HG03521 (cell line): ENCODE results near the gene ERC2.
A peak's percentile ranks its signal among the peaks of the same experiment; 100 is the strongest.
"Not testable (repeated sequence)": the region's sequence is repeated elsewhere in the genome, so short reads cannot be mapped to it uniquely, and the experiment has no call there.

Experiments used
- ATAC-seq: cut with Tn5 transposase; IDR thresholded peaks from one replicate; pipeline ENCODE4 v1.9.1; 2021; ENCODE audit warnings: mild to moderate bottlenecking, moderate library complexity; ENCODE audit not compliant: unreplicated experiment

ERC2 gene

DNA sequence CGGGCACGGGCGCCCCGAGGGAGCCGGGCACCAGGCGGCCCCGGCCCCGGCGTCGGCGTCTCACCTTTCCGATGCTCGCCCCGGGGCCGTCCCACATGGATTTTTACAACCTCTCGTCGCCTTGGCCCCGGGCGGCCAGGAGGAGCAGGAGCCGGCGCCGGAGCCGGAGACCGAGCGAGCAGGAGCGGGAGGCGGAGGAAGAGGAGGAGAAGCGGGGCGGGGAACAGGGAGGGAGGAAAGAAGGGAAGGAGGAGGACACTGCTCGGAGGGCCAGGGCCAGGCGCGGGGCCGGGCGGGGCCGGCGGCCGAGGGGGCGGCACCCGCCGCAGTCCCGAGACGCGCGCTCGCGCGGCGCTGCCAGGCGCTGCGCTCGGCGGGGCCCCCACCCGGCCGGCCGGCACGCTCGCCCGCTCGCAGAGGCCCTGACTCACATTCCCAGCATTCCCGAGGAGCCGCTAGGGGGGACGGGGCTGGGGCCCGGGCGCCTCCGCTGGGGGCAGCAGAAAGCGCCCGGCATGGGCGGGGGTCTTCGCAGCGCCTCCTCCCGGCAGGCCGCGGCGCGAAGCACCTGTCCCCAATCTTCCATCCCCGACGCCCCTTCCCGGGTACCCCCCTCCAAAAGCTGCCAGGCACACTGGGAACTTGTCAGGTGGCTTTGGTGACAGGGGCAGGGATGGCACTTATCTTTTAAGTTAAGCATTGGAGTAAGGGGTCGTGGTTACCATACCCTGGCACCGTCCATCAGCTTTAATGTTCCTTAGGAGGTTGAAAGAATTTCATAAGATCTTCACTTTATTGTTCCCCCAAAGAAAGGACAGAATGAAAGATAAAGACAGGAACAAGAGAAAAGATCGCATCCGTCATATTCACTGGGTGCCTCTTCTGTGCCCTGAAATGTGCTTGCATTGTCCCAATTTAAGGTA, at the start of gene ERC2:
Gene ERC2 (minus strand): TSS at position 284 of the 923 bp plus-strand sequence.
- ATAC-seq: no peak

DNA sequence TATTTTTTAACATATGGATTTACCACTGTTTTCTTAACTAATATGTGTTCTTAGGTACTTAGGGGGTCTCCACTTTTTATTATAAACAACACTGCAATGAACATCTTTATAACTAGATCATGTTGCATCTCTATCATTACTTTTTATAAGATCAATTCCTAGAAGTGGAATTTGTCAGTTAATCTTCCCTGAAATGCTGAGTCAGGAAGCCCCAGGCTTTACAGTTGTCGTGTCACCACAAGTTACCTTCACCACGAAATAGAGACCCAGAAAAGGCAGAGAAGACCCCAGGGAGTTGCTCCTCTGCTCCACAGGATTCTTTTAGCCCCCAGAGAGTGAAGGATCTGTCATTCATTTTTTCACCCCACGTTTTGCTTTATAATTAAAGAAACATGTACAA, 34.5 kb upstream of the ERC2 start:
- ATAC-seq: no peak

DNA sequence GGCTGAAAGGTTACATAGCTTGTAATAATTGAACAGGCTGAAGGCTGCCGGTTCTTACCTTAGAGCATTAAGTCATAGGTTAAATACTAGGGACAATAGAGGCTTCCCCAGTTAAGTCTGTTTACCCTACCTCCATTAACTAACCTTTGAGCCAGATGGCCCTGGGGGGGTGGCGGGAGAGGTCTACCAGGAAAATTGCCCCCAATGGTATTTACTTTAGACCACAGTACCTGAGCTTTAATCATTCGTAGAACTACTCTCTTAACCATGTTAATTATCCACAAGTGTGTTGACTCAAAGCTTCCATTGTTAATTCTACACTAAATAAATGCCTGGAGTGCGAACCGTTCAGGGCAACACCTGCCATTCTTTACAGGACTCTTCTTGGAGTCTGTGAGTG, 28.1 kb upstream of the ERC2 start:
- ATAC-seq: not testable (repeated sequence)

DNA sequence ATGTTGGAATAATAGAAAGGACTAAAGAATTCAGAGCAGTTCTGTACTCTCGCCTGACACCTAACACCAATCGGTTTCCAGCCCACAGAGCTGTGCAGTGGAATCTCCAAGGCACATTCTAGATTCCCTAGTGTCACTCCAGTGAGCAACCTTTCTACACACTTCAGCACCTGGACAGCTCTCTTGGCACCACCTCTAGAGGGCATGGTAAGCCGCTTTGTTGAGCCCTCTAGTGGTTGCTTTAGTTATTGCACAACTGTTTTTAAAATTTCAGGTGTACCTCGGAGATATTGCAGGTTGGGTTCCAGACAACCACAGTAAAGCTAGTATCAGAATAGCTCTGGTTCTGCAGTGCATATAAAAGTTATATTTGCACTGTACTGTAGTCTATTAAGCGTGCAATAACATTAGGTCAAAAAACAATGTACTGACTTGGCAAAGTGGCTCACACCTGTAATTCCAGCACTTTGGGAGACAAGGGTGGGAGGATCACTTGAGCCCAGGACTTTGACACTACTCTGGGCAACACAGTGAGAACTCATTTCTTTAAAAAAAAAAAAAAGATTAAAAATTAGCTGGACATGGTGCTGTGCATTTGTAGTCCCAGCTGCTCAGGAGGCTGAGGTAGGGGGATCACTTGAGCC, 26.5 kb upstream of the ERC2 start:
- ATAC-seq: peak; percentile 92

DNA sequence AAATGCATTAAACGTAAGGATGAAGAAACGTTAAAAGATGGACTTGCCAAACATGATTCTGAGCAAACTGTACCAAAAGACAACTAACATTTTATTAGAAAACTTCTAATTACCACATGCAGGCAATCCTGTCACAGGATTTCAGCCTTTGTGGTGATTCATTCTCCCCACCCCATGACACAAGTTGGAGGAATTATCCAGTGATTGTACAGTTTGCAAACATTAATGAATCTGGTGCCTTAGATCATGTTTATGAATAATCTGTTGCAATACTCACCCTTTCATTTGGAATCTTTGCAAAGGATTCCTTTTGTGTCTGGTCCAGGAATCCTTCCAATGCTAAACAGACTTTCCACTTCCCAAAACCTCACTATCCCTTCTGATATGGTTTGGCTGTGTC, 23.3 kb upstream of the ERC2 start:
- no peak for ATAC-seq

DNA sequence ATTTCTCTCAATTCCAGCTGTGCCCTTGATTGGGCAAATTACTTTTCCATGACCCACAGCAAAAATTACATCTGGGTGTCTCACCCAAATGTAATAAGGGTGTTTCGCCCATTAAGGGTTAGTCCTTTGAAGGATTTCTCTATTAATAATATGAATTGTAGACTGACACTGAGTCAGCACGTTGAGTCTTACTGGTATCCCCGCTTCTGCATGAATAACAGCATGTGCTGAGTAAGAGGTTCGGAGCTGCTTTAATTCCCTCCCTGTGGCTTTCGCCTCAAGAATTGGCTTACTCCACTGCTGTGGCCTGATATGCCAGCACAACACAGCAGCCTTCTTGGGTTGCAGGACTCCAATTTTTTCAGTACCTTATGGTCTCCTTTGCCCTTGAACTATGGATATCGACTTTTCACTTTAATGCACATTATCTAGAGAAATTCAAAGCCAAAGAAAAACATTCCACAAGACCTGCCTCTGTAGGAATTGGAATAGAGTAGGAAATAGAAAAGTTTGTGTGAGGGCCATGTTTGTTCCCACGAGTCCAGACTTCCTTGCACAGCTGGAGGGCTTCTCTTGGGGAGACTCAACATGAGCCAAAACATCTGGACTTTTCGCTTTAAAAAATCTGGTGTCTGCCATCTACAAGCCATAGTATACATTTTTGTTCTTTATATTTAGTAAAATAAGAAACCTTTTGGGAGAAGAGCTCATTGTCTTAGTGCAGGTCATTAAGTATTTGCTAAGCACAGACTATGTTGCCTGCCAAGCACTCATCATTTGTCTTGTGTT, 20.7 kb upstream of the ERC2 start:
- no peak for ATAC-seq

DNA sequence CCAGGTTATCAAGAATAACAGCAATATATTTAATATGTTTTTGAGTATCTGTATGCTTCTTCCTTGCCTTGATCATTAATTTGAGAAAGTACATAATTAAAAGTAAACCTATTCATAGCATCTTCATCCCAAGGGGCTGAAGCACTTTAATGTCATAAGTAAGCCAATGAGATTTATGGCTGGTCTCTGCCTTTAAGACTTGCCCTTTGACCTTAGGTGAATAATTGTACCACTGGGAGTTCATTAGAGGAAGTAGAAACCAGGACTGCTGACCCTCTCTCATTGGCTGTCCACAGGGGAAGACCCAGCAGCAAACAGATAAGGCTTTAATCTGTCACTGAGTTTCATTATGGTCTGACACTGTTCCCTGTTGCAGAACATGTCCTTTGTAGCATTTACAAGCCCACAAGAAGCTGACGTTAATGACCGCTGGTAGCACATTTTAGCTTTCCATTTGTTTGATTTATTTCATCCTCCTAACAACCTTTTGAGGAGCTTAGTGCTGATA, 16.3 kb upstream of the ERC2 start:
- no peak for ATAC-seq

DNA sequence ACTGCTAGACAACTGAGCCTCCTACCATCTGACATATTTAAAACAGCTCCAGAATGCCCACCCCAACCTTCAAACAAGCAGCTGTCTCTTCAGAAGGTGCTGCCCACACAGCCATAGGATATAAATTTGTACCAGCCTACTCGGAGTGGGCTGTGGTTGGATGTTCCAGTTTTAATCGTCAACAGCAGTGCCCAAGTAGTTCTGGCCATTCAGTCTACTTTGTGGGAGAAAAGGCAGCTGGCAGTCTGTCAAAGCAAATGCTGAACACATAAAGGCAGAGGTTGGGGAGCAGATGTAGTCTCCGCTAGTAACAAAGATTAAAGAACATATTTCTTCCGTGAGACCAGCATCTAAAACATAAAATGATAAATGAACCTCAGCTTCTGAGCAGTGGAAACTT, 15.9 kb upstream of the ERC2 start:
- no peak for ATAC-seq

DNA sequence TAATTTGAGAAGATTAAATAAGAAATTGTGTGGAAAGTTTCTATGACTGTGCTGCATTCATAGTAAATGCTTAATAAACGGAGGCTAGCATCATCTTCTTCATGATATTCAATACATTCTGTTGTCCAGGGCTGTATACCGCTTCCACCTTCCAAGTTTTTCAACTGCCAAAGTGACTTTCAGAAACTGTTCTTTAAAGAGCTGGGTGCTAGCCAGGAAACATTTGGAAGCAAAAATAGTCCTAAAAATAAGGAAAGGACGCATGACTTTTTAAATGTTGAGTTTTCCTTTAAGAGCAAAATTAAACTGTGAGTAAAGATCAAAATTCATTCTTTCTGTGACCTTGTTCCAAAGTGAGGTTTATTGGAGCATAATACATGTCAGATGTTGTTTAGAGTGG, 9.4 kb upstream of the ERC2 start:
- ATAC-seq: no peak

DNA sequence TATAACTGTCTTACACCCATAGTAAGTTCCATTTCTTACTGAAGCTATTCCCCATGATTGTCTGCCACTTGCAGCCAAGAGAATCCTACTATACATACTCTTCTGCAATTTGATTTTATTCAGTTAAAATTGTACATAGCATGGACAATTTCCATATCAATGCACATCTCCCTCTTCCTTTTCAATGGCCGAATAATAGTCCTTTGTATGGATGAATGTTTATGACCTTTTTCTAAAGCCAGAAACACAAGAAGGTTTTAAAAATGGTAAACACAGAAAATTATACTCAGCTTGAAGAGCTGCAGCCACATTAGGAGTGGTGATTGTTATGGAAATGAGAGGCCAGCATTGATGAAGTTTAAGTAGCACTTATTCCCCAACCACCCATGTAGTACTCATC, 8.5 kb upstream of the ERC2 start:
- no peak for ATAC-seq

DNA sequence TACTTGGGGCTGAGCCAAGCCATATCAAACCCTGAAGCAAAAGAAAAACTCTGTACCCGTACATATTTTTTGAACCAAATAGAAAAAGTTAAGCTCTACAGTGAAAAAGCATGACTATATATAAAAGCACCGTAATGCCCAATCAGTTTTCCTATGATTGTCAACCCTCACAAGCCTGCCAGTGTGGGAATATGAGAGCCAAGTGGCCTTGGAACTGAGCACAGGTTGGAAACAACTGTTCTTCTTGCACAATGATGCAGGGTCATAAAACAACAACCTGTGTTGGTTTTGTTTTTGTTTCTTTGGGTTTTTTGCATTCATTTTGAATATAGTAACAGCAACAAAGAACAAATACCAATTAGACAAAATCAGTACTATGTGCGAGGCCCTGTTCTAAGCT, 3.5 kb upstream of the ERC2 start:
- no peak for ATAC-seq

DNA sequence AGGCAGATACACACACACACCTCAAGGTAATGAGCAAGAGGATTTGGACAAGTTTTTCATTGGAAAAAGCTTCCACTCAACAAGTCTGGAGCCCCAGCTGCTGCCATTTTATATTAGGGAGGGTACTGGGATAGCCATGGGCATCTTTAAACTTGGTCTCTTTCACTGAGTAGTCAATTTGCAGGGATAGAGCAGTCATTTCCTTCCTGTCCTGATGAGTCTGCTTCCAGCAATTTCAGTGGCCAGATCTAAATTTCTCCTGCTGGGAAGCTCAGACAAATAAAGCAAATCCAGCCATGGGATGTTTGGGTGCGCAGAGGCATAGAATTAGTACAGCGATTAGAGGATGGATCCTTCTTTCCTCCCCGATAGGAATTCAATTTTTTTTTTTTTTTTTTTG, 874 bp upstream of the ERC2 start:
- ATAC-seq: no peak

DNA sequence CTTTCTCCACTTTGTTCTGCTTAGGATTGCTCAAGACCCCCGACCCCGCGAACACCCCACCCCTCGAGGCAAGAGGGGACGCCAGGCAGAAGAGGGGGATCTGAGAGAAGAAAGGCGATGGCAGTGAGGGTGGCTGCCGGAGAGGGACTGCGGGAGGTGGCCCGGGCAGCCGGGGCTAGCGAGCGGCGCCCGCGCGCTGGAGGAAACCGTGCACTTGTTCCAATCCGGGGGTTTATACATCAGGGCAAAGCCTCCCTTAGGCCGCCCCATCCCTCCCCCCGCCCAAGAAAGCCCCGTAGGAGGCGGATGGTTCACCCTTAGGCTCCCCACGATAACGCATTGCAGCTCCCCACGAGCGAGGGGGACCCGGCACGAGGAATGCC, 475 bp downstream of the ERC2 start:
- ATAC-seq: no peak

DNA sequence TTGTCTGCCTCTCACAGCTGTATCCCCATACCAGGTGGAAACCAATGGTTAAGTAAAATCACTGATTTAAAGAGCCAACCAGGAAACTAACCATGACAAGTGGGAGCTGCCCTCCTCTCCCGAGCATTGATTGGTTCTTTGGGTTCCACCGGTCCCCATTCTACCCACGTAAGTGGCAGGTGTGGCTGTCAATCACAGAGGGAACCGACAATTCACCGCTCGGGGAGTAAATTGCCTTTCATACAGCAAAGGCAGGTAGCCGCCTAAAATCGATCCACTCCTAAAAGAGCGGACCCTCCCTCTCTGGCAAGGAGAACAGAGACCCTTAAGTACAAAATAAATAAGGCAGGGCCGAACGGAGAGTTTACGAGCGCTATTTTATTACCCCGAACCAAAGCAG, 1.2 kb downstream of the ERC2 start:
- no peak for ATAC-seq

DNA sequence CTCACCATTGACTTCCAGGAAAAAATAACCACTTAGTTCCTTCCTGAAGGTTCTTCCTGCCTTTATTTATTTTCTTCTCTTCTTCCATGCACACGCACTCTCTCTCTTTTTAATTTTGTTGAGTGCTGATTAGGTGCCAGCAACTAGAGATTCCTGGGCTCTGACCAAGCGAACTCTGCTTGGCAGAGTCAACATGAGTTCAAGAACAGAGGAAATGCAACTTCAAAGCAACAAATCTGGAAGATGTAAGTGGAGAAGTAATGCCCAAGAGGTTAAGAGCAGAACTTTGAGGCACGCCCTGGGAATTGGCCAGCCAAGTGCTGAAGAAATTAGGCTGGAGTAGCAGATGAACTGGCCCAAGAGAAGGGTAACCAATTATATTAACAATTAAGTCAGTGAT, 8.5 kb downstream of the ERC2 start:
- ATAC-seq: no peak

DNA sequence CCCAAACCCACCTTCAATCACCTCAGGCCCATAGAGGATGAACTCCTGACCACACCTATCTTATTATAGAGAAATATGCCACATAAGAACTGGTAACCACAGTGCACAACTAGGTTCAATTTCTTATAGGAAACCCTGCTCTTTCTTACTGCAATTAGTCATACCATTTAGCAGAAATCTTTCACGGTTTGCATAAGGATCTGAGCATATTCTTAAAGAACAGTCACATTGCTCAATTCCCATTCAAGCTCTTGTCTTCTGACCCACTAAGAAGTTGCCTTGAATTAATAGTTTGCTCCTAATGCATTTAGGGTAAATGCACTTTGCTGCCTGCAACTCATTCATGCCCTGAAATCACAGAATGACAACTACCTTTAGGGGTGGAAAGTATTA, 9.2 kb downstream of the ERC2 start:
- no peak for ATAC-seq

DNA sequence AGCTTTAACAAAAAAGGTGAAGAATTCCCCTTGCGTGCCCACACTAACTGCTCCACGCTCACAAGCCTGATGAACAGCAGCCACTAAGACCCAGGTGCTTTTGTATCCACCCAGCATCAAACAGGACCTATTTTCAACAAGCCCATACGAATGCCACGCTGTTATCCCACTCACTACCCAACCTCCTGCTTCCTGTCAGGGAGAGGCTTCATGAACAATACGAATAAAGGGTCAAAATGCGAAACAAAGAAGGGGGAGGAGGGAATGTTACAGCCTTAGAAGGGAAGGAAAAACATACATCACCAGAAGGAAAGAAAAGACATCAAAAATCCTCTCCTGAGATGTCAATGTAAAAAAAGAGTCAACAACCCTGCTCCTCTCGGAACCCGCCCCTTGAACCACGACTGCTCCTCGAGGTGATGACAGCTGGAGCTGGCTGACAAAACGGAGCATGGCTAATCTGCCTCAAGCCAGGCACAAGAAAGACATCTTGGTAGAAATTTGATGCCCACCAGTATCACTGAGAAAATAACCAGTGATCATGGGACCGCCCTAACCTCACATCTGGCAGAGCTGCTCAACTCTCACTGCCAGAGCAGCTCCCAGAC, 9.7 kb downstream of the ERC2 start:
- ATAC-seq: no peak

DNA sequence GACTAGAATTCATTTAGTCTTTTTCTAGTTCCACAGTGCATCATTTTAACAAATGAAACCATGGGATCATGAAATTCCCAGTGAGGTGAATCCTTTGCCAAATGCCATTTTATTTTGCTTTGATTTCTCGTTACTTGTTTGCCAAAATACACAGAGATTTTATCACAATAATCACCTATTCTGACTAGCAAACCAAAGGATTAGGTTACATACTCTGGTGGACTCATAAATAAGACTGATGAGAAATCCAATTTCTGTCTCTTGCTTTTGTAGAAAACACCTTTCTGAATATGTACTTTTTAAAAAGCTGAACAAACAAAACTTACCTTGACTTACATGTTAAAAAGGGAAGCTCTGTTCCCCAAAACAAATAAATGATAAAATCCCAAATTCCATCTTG, 12.2 kb downstream of the ERC2 start:
- no peak for ATAC-seq

DNA sequence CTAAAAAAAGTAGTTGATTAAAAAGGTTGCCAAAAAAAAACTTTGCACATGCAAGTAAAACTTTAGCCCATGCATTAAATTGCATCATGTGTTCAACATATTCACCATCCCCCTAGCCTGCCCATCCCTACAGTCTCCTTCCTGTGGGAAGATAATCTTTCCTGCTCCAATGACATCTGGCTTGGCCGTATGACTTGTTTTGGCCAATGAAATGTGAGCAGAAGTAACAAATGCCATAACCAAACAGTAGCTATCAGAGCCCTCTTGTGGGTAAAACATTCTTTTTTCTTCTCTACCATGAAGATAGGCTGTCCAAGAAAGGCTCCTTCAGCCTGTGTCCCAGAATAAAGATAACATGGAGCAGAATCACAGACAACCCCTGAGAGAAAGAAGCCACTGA, 15.3 kb downstream of the ERC2 start:
- ATAC-seq: no peak

DNA sequence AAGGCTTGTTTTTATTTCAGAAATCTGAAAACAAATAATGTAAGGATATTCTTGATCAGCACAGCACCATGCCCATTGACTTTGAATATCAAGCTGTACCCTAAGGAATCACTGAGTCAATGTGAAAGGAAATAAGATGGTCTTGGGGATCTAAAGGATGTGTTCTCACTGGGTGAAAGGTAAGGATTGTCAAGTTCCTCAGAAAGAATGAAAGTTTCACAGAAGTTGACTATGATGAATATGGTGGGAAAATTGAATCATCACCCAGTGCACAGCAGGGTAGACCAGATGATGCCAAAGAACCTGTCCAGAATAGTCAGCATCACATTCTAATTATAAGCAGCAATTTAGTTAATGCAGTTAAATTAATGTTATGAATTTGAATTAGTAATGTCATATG, 16.2 kb downstream of the ERC2 start:
- no peak for ATAC-seq

DNA sequence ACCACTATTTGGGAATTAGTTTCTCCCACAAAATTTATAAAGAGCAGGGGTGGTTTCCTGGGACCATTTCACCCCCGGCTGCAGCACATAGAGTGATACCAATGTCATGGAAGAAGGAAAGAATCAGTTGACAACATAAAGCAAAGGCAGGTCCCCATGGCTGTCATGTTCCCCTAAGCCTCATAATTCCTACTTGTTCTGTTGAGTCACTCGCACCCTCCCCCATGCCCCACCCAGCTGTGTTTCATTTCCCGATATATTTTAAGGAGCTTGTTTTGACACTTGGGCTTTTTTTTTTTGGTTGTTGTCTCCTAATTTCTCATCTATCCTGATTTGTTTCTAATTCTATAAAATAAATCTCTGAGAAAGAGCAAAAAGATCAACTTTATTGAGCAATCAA, 24.9 kb downstream of the ERC2 start:
- ATAC-seq: no peak
